H1 (cell line): ENCODE measurements around the gene GPSM3. TPM values are rescaled to one million over a fixed set of nuclear protein-coding genes. Genes with fewer than 3 reads are reported as not detected.

Experiments
- CTCF ChIA-PET: fragments of 300-600 bp; sonication (Branson Sonifier 250); formaldehyde crosslinking; loops from one replicate; lab custom pipeline; 2021; ENCODE audit not compliant: partially characterized antibody; lab: Charles Lee
- POLR2A ChIA-PET: fragments of 300-600 bp; sonication (Branson Sonifier 250); formaldehyde crosslinking; loops from one replicate; lab custom pipeline; 2021; ENCODE audit warnings: inconsistent platforms; ENCODE audit not compliant: partially characterized antibody; lab: Charles Lee
- DNase-seq, 2 experiments: peaks; one replicate each; pipeline versions ENCODE4 v3.0.0 to v3.0.0-alpha.2; 2010 to 2022; ENCODE audit warnings: low spot score in 2 of 2, low read depth in 1 of 2, mixed read lengths in 1 of 2
- FAIRE-seq: peaks from 2 replicates; lab custom pipeline; 2011; peaks lifted over from hg19 to GRCh38; lab: Jason Lieb, UNC
- H2AFZ ChIP-seq: 2 replicates; pipeline ENCODE4 v1.8.1; 2012; ENCODE audit warnings: low read length, inconsistent platforms
- H2AK5ac ChIP-seq: 2 replicates; pipeline ENCODE4 v1.6.1; 2013; ENCODE audit warnings: low read depth, low read length
- H2BK120ac ChIP-seq: replicated peaks from 2 replicates; pipeline ENCODE3; 2013; ENCODE audit warnings: low read depth, low read length, inconsistent platforms
- H2BK12ac ChIP-seq: 2 replicates; pipeline ENCODE4 v1.6.1; 2013; ENCODE audit warnings: low read depth, low read length
- H2BK15ac ChIP-seq: 2 replicates; pipeline ENCODE4 v1.6.1; 2013; ENCODE audit warnings: low read length
- H2BK20ac ChIP-seq: 2 replicates; pipeline ENCODE4 v1.6.1; 2013; ENCODE audit warnings: low read length
- H2BK5ac ChIP-seq: 2 replicates; pipeline ENCODE4 v1.6.1; 2013; ENCODE audit warnings: low read depth, low read length
- H3K14ac ChIP-seq: 2 replicates; pipeline ENCODE4 v1.6.1; 2013; ENCODE audit warnings: inconsistent platforms; ENCODE audit not compliant: insufficient read length
- H3K18ac ChIP-seq: 2 replicates; pipeline ENCODE4 v1.6.1; 2013; ENCODE audit warnings: low read length; ENCODE audit errors: extremely low read depth
- H3K23ac ChIP-seq: 2 replicates; pipeline ENCODE4 v1.6.1; 2013; ENCODE audit warnings: inconsistent platforms; ENCODE audit not compliant: insufficient read length
- H3K23me2 ChIP-seq: 2 replicates; pipeline ENCODE4 v1.6.1; 2013; ENCODE audit warnings: low read depth, low read length
- H3K27ac ChIP-seq: 2 replicates; pipeline ENCODE4 v1.6.1; 2011; ENCODE audit warnings: low read depth, low read length, inconsistent platforms
- H3K27me3 ChIP-seq, 4 experiments: replicated peaks in 1 of 4; 1 replicate in 1 of 4; 2 replicates in 3 of 4; pipeline versions ENCODE4 v1.6.1 to v1.8.1; 2011 to 2013; ENCODE audit warnings: low read length in 3 of 4, mild to moderate bottlenecking in 3 of 4, inconsistent platforms in 2 of 4, mixed read lengths in 2 of 4, moderate library complexity in 1 of 4; ENCODE audit not compliant: control insufficient read depth in 3 of 4, insufficient read depth in 3 of 4; ENCODE audit errors: extremely low read depth in 1 of 4
- H3K36me3 ChIP-seq, 4 experiments: 2 replicates each; pipeline versions ENCODE4 v1.6.1 to v1.8.1; 2011 to 2013; ENCODE audit warnings: mild to moderate bottlenecking in 4 of 4, low read length in 3 of 4, moderate library complexity in 2 of 4, control low read depth in 1 of 4, inconsistent platforms in 1 of 4; ENCODE audit not compliant: insufficient read depth in 4 of 4, control insufficient read depth in 2 of 4
- H3K4ac ChIP-seq: replicated peaks from 2 replicates; pipeline ENCODE3; 2013; ENCODE audit warnings: low read length, low read depth, mixed read lengths, inconsistent platforms; ENCODE audit not compliant: insufficient read length
- H3K4me1 ChIP-seq, 4 experiments: replicated peaks in 1 of 4; 1 replicate in 1 of 4; 2 replicates in 3 of 4; pipeline versions ENCODE4 v1.6.1 to v1.8.1; 2011 to 2013; ENCODE audit warnings: low read length in 3 of 4, inconsistent platforms in 2 of 4, mixed read lengths in 1 of 4; ENCODE audit not compliant: insufficient read depth in 4 of 4, control insufficient read depth in 3 of 4
- H3K4me2 ChIP-seq, 2 experiments: 2 replicates each; pipeline versions ENCODE4 v1.6.1 to v1.8.1; 2011 to 2013; ENCODE audit warnings: low read depth in 2 of 2, low read length in 2 of 2, control low read depth in 1 of 2, inconsistent platforms in 1 of 2, mild to moderate bottlenecking in 1 of 2; ENCODE audit not compliant: insufficient read depth in 1 of 2
- H3K4me3 ChIP-seq, 4 experiments: fragments of 200-600, 300-600 bp in 1 of 4; sonication (generic), shearing (Covaris generic), sonication (Bioruptor Twin) in 1 of 4; 2 replicates each; pipeline versions ENCODE4 v1.5.1 to v1.8.1; 2011 to 2016; ENCODE audit warnings: low read length in 4 of 4, low read depth in 3 of 4, control low read depth in 2 of 4, inconsistent platforms in 2 of 4, mild to moderate bottlenecking in 2 of 4, mixed read lengths in 1 of 4, moderate library complexity in 1 of 4; ENCODE audit not compliant: insufficient read depth in 2 of 4; ENCODE audit errors: extremely low read depth in 1 of 4
- H3K56ac ChIP-seq: replicated peaks from 2 replicates; pipeline ENCODE3; 2013; ENCODE audit warnings: low read depth, mild to moderate bottlenecking, mixed read lengths, low read length, inconsistent platforms; ENCODE audit not compliant: insufficient read length
- H3K79me1 ChIP-seq: 2 replicates; pipeline ENCODE4 v1.6.1; 2013; ENCODE audit warnings: low read depth, low read length, control low read depth
- H3K79me2 ChIP-seq, 2 experiments: 2 replicates each; pipeline versions ENCODE4 v1.6.1 to v1.8.1; 2012 to 2013; ENCODE audit warnings: low read length in 2 of 2, mild to moderate bottlenecking in 2 of 2, inconsistent platforms in 1 of 2; ENCODE audit not compliant: insufficient read depth in 2 of 2, control insufficient read depth in 1 of 2
- H3K9ac ChIP-seq, 4 experiments: replicated peaks in 1 of 4; 1 replicate in 1 of 4; 2 replicates in 3 of 4; pipeline versions ENCODE4 v1.6.1 to v1.8.1; 2011 to 2013; ENCODE audit warnings: low read depth in 3 of 4, low read length in 3 of 4, control low read depth in 2 of 4, mild to moderate bottlenecking in 2 of 4, moderate library complexity in 2 of 4, inconsistent platforms in 1 of 4; ENCODE audit errors: extremely low read depth in 1 of 4
- H3K9me3 ChIP-seq, 2 experiments: 2 replicates each; pipeline versions ENCODE4 v1.6.1 to v1.8.1; 2012 to 2013; ENCODE audit warnings: mild to moderate bottlenecking in 2 of 2, moderate library complexity in 2 of 2, control low read depth in 1 of 2, inconsistent platforms in 1 of 2, low read depth in 1 of 2, low read length in 1 of 2, mixed read lengths in 1 of 2; ENCODE audit not compliant: insufficient read depth in 2 of 2
- H4K20me1 ChIP-seq, 2 experiments: replicated peaks in 1 of 2; 2 replicates each; pipeline versions ENCODE3 to v1.8.1; 2011 to 2013; ENCODE audit warnings: inconsistent platforms in 2 of 2, low read length in 2 of 2, mild to moderate bottlenecking in 1 of 2; ENCODE audit not compliant: insufficient read depth in 2 of 2, control insufficient read depth in 1 of 2
- H4K5ac ChIP-seq: 2 replicates; pipeline ENCODE4 v1.6.1; 2013; ENCODE audit warnings: low read length, low read depth, mixed read lengths, inconsistent platforms; ENCODE audit not compliant: insufficient read length
- H4K8ac ChIP-seq: 2 replicates; pipeline ENCODE4 v1.8.0; 2013; ENCODE audit warnings: mild to moderate bottlenecking, moderate library complexity, low read length, inconsistent platforms; ENCODE audit not compliant: insufficient read depth; ENCODE audit errors: extremely low read depth
- H4K91ac ChIP-seq: replicated peaks from 2 replicates; pipeline ENCODE3; 2013; ENCODE audit warnings: low read length, mixed read lengths, inconsistent platforms; ENCODE audit not compliant: insufficient read length
- ATF2 ChIP-seq: IDR thresholded peaks from 2 replicates; pipeline ENCODE4 v1.6.1; 2012; ENCODE audit warnings: low read length, inconsistent platforms
- BACH1 ChIP-seq: IDR thresholded peaks from 2 replicates; pipeline ENCODE4 v1.6.1; 2012; ENCODE audit warnings: low read length, improper control_type of control experiment
- BCL11A ChIP-seq, 2 experiments: IDR thresholded peaks; one replicate each; pipeline ENCODE4 v1.6.1; 2011; ENCODE audit warnings: low read depth in 2 of 2, low read length in 2 of 2, mild to moderate bottlenecking in 2 of 2
- BRCA1 ChIP-seq: IDR thresholded peaks from 2 replicates; pipeline ENCODE4 v1.6.1; 2012; ENCODE audit warnings: low read depth, low read length, improper control_type of control experiment
- CBX8 ChIP-seq: fragments of 300-800, 300-1000 bp; sonication (generic); IDR thresholded peaks from 2 replicates; pipeline ENCODE4 v1.7.1; 2016; ENCODE audit warnings: low read depth, low read length, borderline replicate concordance
- CEBPB ChIP-seq: IDR thresholded peaks from 2 replicates; pipeline ENCODE4 v1.6.1; 2012; ENCODE audit warnings: low read depth, low read length
- EGR1 ChIP-seq: IDR thresholded peaks from 2 replicates; pipeline ENCODE4 v1.6.1; 2011; ENCODE audit warnings: low read depth, low read length, borderline replicate concordance
- GABPA ChIP-seq: IDR thresholded peaks from 2 replicates; pipeline ENCODE4 v1.6.1; 2011; ENCODE audit warnings: mild to moderate bottlenecking, low read length, moderate library complexity, borderline replicate concordance; ENCODE audit not compliant: insufficient read depth
- RNF2 ChIP-seq: fragments of 200-900, 300-1000 bp; sonication (generic); IDR thresholded peaks from 2 replicates; pipeline ENCODE4 v1.7.1; 2016; ENCODE audit warnings: borderline replicate concordance, low read depth, mild to moderate bottlenecking, antibody characterized with exemption, low read length; ENCODE audit not compliant: poor library complexity, severe bottlenecking; ENCODE audit errors: missing control alignments
- SP1 ChIP-seq: IDR thresholded peaks from 2 replicates; pipeline ENCODE4 v1.6.1; 2011; ENCODE audit warnings: low read depth, low read length
- TAF1 ChIP-seq: IDR thresholded peaks from 2 replicates; pipeline ENCODE4 v1.6.1; 2011; ENCODE audit warnings: mild to moderate bottlenecking, low read depth, low read length
- USF2 ChIP-seq: IDR thresholded peaks from 2 replicates; pipeline ENCODE4 v1.6.1; 2011; ENCODE audit warnings: low read length, improper control_type of control experiment
- WGBS, 2 experiments: shearing (Covaris generic) in 1 of 2; methylation state at CpG; one replicate each; pipeline versions ENCODE4 v1.1.6 to v1.1.7; 2013 to 2015; ENCODE audit warnings: low lambda C conversion rate in 2 of 2, mixed read lengths in 2 of 2, inconsistent platforms in 1 of 2, low coverage in 1 of 2, missing lambda C conversion rate in 1 of 2; ENCODE audit not compliant: insufficient replicate concordance in 2 of 2, insufficient coverage in 1 of 2, insufficient read length in 1 of 2; ENCODE audit errors: extremely low coverage in 1 of 2, missing lambda C conversion rate in 1 of 2; 5-methylcytosine and 5-hydroxymethylcytosine counted together
- polyA plus RNA-seq, 7 experiments: library from polyadenylated mRNA; depleted of rRNA in 3 of 7; stranded (reverse) in 5 of 7; unstranded in 2 of 7; fragments of >200 nt in 5 of 7; fragments of 200-250 nt in 2 of 7; gene quantifications; 1 replicate in 5 of 7; 2 replicates in 1 of 7; 4 replicates in 1 of 7; pipeline versions ENCODE4 v1.2.1 to v1.2.3, GENCODE V29; 2011 to 2013; ENCODE audit warnings: missing spikeins in 2 of 7, mixed read lengths in 2 of 7
- total RNA-seq: library from RNA; stranded (reverse); fragmentation: NEBNext Ultra II Directional; extraction: Animal tissue kit (Norgen Biotek cat#: 25700); gene quantifications from 2 replicates; pipeline ENCODE4 v1.2.1, GENCODE V29; 2021

The GPSM3 gene
- total and polyA plus RNA-seq, 2 of the 8 experiments (the other 6 are each of a cell fraction or from before 2014, with no cell fraction given): 6.6 to 9.8 TPM

GRCh38 chr6:32239462-32239861 is 47.0 kb upstream of the GPSM3 start:
- Histone ChIP-seq H2AK5ac (no peak overlapping the region), H3K4ac (no peak overlapping the region), H3K4me3 (no peak overlapping the region), H3K9me3 (no peaks in the 10 kb centered on the region), H3K18ac (no peak overlapping the region), H2BK120ac (no peak overlapping the region), H3K79me1 (no peaks in the 10 kb centered on the region), H3K23ac (no peak overlapping the region), H3K4me2 (no peak overlapping the region), H3K27me3 (no peaks in the 10 kb centered on the region), H3K56ac (no peak overlapping the region), H2BK12ac (no peak overlapping the region), H3K4me1 (no peaks in the 10 kb centered on the region), H2BK20ac (no peak overlapping the region), H3K14ac (no peak overlapping the region), H4K20me1 (no peaks in the 10 kb centered on the region), H2BK5ac (no peak overlapping the region), H3K23me2 (no peaks in the 10 kb centered on the region; the same call in 1 of the 2 replicates), H3K27ac (no peak overlapping the region), H4K91ac (no peak overlapping the region), H2AFZ (no peak overlapping the region), H3K79me2 (no peaks in the 10 kb centered on the region), H4K5ac (no peak overlapping the region), H3K36me3 (no peaks in the 10 kb centered on the region), H3K9ac (no peak overlapping the region), H2BK15ac (no peak overlapping the region), H4K8ac (no peak overlapping the region)
- FAIRE-seq: no peak
- 86% methylated on average over 2 of the region's 2 CpGs; no CpG with 5 or more reads in 1 of the 2 experiments for WGBS, 2 experiments
- no peak for TF ChIP-seq CEBPB
- no peak for TF ChIP-seq TAF1
- no peak for TF ChIP-seq CBX8
- no peak for TF ChIP-seq EGR1
- TF ChIP-seq SP1: no peak
- TF ChIP-seq RNF2: no peak
- TF ChIP-seq ATF2: no peak
- TF ChIP-seq USF2: no peak
- TF ChIP-seq BRCA1: no peak
- TF ChIP-seq BACH1: no peak
- TF ChIP-seq GABPA: no peak
- no peak for TF ChIP-seq BCL11A (IDR thresholded peaks at IDR 0.05; ENCODE audit: low read depth in 2 of 2, low read length in 2 of 2)
- CTCF ChIA-PET: no interaction called here
- DNase-seq: no peak
- POLR2A ChIA-PET: no interaction called here
